ENCODE measurements around the gene METTL3. TPM values are rescaled to one million over a fixed set of nuclear protein-coding genes. Genes with fewer than 3 reads are reported as not detected.
"Not testable (repeated sequence)": the region's sequence is repeated elsewhere in the genome, so short reads cannot be mapped to it uniquely, and the experiment has no call there.

The METTL3 gene
- total RNA-seq = 56.0 and 87.3 TPM in 2 replicates

DNA sequence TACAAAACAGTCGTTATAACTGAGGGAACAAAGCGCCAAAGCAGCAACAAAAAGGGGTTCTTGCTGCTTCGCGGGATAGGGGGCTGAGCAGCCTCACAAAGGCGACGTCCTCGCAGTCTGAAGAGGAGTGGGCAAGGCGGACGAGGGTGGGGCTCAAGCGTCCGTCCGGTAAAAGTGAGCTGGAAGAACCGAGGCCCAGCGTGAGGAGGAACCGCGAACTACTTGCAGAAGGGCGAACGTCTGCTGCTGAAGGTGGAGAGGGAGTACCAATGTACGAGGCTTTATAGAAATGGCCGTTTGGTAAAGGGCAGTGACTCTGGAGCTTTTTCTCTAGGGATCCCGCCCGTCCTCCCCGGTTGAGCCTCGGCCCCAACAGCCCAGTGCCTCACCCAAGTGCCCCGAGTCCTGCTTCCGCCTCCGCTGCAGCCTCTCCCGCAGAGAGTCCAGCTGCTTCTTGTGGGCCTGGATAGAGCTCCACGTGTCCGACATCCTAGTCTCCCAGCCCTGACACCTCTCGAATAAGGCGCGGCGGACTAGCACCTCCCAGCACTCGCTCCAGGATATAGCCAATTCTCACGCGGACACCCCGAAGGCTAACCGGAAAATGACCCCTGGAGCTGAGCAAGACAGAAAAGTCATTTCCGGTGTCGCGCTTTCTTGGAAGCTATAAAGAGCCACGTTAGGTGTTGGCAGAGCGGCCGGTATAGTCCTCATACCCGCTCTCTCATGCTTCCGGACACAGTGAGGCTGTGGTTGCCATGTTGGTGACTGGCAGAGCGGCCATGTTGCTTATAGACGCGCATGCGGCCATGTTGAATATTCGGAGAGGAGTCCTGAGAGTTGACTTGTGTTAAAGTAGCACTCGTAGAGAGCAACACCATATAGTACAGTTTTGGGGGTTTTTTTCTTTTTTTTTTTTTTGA is at the start of gene METTL3:
Gene METTL3, minus strand, starts transcription at position 606 of the 923 bp plus-strand sequence. Its CDS starts 117 bp downstream, at position 489.
- DNase-seq (ENCODE audit: low read depth, low spot score) = peak; percentile 99

DNA sequence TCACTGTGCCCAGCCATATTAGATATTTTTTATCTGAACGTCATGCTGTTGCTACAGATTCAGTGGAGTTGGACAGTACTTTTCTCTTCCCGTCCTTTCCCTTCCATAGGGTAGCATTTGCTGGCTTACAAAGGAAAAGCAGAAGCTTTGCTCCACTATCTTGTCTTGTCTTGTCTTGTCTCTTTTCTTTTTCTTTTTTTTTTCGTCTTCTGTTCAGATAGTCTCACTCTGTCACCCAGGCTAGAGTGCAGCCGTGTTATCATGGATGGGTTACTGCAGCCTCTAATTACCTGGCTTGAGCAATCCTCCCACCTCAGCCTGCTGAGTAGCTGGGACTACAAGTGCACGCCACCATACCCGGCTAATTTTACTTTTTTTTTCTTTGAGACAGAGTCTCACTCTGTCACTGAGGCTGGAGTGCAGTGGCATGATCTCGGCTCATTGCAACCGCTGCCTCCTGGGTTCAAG is 47.6 kb upstream of the METTL3 start:
- DNase-seq (ENCODE audit: low read depth, low spot score) = no peak

DNA sequence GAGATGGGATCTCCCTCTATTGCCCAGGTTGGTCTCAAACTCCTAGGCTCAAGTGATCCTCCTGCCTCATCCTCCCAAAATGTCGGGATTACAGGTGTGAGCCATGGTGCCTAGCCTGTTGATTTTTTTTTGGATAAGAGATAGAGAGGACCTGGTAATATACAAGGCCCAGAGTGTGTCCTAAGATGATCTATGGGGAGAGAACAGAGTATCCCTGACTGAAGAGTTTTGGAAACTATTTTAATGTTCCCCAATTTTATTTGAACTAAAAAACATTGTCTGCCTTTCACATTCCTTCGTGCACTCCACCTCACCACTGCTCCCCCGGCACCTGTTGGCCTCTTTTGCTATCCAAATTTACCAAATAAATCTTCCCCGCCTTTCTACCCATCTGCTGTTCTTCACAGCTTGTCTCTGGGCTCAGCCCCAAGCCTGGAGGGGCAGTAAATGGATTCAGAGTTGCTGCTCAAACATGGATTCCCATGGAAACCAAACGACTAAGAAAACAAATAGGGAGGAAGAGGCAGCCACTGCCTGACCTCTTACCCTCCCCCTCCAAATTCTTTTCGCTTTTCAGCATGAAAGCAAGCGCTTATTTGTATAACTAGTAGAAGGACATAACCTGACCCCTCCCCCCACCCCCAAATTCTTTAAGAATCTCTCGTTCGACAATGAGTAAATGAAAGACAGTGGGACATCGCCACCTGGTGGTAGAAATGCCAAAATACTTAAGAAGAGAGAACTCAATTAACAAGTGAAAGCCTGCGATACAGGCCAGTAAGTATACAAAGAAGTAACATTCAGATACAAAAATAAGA is 46.2 kb upstream of the METTL3 start:
- DNase-seq (ENCODE audit: low read depth, low spot score) = peak; percentile 56

DNA sequence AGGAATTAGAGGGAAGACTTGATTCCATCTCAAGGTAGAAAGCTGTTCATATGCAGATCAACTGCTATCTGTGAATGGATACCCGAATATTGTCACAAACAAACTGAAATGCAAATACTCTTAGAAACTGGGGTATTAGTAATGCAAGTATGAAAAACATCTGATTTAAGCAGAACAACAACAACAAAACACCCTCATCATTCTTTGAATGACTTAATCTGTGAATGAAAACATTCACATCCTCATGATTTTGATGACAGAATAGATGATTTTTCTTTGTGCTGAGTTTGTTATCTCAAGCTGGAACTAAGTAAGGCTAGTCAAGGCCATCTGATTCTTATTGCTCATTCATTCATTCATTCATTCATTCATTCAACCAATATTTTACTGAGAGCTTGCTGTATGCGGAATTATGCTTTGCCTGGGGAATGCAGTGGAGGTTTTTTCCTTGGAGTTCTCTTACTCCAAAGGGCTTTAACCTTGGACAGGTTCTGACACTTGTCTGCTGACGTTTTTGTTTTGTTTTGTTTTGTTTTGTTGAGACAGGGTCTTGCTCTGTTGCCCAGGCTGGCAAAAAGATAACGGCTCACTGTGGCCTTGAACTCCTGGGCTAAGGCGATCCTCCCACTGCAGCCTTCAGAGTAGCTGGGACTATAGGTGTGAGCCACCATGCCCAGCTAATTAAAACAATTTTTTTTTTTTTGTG is 45.4 kb upstream of the METTL3 start:
- DNase-seq (ENCODE audit: low read depth, low spot score) = no peak

DNA sequence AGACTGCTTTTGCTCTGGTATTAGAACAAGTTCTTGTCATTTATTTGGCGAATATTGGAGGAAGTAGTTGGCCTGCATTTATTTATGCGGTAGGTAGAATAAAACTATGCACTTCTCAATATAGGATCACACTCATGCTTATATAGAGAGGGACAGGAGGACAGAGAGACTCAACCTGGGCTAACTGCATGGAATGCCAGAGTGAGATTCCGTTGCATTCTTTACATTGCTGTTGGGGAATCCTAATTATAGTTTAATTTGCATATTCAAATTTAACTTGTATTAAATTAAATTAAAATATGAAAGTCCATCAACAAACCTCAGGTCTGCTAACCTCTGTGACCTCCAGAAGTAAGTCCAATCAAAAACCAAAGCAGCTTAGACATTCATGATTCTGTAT is 42.1 kb upstream of the METTL3 start:
- no peak for DNase-seq (ENCODE audit: low read depth, low spot score)

DNA sequence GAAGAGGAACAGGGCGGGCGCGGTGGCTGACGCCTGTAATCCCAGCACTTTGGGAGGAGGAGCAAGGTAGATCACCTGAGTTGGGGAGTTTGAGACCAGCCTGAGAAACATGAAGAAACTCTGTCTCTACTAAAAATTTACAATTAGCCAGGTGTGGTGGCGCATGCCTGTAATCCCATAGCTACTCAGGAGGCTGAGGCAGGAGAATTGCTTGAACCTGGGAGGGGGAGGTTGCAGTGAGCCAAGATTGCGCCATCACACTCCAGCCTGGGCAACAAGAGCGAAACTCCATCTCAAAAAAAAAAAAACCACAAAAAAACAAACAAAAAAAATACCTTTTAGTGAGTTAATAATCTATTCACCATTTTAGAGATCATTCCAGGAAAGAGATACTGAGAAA is 33.4 kb upstream of the METTL3 start:
- not testable (repeated sequence) for DNase-seq (ENCODE audit: low read depth, low spot score)

DNA sequence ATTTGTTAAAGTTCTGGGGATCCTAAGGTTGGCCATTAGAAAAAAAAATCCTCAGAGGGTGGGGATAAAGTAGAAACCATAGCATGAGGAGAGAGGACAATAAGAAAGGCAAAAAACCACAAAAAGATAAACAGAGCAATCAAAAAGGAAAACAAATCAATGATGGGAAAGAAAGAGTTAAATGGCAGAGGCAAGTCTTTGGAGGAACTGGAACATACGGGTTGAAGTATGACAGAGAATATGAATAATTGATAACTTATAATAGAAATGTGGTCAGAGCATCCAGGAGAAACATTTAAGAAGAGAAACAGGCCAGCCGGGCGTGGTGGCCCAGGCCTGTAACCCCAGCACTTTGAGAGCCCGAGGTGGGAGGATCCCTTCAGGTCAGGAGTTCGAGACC is 32.8 kb upstream of the METTL3 start:
- no peak for DNase-seq (ENCODE audit: low read depth, low spot score)

DNA sequence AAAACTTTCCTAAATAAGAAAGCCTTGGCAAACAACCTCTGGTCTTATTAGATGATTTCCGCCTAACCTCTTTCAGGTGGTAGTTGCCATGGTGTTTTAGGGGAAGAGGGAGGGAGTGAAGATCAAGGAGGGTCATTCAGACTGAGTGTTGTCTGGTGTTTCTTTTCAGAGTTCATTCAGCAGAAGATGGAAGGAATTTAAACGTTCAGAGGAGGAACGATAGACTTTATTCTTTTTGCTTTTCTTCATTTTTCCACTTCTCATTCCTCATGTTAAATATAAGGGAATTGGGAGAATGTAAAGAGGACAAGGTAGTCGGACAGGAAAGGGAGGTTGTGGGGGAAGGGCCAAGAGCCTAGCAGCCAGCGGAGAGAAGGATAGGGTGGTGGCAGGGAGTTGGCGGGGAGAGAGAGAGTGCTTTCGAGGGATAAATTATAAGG is 32.4 kb upstream of the METTL3 start:
- no peak for DNase-seq (ENCODE audit: low read depth, low spot score)

DNA sequence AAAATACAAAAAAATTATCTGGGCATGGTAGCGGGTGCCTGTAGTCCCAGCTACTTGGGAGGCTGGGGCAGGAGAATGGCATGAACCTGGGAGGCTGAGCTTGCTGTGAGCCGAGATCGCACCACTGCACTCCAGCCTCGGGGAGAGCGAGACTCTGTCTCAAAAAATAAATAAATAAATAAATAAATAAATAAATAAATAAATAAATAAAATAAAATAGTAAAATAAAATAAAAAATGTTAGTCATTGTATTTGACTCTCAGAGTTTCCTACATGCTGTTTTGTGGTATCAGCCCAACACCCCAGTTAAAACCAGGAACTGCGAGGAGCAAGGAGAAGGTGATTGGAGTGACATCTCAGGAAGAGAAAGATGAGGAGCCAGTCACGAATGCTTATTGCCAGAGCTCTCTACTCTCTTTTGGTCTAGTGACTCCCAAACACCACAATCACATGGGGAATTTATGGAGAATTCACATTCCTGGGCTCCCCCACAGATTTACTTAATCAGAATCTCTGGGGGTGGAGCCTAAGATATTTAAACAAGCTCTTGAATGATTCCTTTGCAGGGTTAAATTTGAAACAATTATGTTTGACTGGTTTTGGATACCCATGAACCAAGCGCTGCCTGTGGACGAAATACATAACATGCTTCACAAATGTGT is 30.4 kb upstream of the METTL3 start:
- DNase-seq (ENCODE audit: low read depth, low spot score) = no peak

DNA sequence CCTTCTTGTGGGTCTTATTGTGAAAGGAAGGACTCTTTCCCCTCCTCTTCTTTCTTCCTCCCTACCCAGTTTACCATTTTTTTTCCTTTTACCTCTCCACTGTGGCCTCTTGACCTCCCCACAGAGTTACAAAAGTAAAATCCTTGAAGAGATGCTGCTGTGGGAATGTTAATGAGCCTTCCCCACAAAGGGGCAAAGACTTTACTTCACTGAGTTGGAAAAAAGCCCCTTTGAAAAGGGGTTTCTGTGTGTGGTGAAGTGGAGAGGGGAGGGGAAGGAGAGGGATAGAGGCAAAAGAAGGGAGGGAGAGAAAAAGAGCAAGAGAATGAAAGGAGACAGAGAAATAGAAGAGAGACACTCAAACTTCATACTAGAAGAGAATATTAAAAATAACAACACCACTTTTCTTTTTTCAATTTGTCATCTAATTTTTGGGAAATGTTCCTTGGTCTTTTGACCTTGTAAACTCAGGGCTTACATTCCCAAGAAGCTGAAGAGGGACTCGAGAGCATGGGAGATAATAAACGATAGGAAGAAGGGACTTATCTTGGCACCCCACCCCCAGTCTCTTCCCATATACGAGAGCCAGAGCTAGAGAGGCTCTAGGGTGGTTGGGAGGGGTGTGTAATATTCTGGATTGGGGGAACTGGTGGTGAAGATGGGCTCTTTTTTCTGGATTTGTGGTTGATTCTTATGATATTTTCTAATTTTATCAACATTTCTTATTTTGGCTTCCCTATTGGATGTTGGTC is 28.2 kb upstream of the METTL3 start:
- no peak for DNase-seq (ENCODE audit: low read depth, low spot score)

DNA sequence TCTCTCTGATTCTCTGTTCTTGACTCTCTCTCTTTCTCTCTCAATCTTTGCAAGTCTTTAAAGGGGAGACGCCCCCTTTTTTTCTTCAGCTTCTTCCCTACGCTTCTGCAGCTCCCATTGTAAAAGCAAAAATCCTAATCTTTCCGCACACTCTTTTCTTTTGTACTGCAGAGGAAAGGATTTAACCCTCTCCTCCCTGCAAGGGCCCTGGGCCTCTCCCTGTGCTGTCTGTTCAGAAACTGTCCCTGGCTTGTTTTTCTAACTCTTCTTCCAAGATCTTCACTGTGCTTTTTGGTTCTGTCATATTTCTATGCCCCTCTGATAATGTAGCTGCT is 25.9 kb upstream of the METTL3 start:
- DNase-seq (ENCODE audit: low read depth, low spot score) = no peak

DNA sequence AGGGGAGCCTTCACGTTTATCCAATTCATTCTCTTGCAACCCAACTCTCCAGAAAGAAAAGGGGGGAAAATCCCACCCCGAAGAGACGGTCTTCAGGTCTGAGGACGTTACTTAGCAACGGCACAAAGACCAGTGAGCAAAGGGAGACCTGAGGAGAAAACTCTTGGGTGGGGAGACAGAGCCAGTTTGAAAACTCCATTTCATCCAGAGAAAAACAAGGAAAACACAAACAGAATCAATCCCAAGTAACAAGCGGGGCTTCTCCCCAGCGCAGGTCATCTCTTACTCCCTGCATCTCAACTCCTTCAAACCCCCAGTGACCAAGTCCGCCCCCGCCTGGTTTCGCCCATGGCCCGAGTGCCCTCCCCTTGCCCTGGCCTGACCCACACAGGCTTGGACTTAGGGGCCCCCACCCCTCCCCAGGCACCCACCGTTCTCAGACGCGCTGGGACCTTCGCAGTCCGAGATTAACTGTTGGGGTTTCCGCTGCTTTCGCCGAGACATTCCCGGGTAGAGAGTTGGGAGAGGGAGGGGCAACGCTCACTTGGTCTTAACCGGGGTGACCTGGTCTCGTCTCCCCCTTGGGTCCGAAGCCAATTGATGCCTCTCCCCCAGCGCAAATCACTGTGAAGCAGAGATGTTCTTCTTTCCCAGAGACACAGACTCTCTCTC is 25.4 kb upstream of the METTL3 start:
- DNase-seq (ENCODE audit: low read depth, low spot score) = no peak

DNA sequence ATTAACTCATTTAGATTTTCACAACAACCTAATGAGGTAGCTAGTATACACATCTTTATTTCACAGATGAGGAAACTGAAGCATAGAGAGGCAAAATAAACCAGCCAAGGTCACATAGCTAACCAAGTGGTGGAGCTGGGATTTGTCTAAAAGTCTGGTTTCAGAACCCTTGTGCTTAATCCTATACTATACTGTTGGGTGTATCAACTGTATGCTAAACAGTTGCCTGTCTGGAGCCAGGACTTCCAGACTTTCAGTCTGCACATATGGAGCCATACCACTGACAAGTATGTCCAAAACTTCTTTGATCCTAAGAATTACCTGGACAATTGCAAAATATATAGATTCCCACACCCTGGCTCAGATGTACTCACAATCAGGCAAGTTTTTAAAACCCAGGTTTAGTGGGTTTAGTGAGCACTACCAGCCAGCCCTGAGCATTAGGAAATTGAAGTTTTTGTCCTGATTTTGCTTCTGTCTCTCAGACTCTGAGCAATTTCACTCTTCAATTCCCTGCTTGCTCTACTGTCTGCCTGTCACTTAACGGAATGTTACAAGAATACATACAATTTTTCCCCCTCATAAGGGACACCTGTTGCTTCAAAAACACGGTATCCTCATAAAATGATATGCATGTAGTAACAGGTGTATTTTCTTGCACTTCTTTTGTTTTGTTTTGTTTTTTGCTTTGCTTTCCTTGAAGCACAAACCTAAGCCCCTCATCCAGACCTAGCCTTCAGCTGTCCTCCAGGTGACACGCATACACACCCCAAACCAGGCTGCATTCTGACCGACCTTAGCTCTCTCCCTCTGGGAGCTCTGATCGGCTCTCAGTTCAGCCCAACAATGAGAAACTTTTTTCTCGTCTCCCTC is 24.6 kb upstream of the METTL3 start:
- no peak for DNase-seq (ENCODE audit: low read depth, low spot score)

DNA sequence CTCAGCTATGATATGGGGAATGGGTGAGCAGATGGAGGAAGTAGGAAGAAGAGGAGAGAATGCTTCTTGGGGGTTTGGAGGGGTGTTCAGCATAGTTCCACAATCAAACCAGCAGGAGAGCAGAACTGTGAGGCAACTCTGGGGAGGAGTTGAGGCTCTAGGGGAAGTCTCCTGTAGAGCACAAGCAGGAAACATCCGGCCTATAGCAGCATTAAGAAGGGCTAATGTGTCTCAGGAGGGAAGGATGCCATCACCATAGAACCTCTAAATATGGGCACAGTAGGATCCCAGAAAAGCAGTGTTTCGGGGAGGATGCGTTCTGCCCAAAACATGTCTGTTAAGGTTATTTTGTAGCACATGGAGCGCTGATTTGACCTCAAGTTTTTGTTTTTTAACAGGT is 23.4 kb upstream of the METTL3 start:
- DNase-seq (ENCODE audit: low read depth, low spot score) = no peak

DNA sequence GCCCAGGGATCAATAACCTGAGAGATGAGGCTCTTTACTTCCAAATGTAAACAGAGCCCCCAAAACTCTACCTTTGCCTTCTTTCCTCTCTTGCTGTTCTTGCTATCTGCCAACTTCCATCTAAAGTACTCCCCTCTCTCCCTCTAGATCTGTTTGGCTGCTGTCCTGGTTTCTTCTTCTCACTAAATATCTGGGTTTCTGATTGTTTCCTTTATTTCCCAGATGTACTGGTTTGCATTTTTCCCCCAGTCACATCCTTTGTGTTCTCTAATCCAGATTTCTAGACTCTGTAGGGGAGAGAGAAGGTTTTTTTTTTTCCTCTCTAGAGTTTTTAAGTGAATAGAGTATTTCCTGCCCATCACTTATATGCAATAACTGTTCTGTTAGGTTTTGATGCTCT is 22.2 kb upstream of the METTL3 start:
- no peak for DNase-seq (ENCODE audit: low read depth, low spot score)

DNA sequence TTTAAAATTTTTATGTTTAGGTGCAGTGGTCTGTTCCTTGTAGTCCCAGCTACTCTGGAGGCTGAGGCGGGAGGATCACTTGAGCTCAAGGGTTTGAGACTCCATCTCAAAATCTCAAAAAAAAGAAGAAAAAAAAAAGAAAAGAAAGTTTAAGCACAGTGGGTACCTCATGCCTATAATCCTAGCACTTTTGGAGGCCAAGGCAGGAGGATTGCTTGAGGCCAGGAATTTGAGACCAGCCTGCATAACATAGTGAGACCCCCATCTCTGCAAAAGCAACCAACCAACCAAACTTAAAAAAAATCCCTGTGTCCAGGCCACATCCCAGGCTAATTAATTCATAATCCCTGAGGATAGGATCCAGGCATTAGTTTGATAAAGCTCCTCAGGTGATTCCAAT is 18.4 kb upstream of the METTL3 start:
- DNase-seq (ENCODE audit: low read depth, low spot score) = no peak

DNA sequence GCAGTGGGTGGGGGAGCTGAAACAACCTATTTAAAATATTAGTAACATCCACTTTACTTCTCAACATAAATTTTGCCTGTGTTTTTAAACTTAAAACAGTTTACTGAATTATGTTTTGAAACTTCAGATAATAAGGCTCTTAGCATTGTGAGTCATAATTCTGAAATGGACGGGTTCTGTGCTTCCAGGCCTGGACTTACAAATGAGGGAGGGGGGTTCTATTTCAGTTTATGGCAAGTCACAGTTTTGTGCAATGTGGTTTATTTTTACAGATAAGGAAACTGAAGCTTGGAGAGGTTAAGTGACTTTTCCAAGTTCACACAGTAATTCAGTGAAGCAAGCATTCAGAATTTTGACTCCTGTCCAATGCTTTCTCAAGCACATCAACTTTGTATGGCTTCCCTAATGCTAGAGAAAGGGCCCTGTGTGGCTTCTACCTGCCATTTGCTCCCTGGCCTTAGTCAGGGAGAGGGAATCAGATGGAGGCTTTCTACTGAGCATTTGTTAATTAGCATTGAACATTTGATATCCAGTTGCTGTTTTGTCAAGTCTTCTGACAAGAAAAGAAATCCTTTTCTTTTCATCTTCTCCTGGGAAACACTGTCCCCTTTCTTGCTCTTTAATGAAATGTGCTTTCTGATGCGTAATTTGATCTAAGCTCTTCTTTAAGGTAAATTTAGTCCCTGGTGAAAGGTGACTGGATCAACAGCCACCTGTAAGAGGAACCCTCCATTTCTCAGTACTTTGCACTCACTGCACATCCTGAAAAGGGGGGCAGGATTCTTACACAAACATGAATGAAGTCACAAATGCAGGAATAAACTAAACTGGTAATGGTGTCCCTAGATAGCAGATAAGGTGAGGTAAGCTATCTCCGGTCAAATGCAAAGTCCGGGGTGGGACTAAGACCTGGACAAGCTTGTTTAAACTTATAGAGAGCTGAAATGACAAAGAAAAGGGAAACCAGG is 17.5 kb upstream of the METTL3 start:
- no peak for DNase-seq (ENCODE audit: low read depth, low spot score)

DNA sequence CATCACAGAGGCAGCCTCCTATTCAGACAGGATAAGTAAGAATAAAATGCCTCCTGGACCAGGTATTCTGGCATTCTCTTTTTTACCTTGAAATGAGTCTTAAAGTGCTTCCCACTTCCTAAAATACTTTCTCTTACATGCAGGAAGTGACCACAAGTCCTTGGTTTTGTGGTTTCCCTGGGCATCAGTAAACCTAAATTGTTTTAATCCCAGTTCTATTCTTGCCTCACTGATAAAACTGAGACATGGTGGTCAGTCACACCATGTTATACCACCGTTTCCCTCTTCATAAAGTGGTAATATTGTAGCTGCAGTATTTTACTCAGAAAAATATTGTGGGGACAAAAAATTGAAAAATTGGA is 16.2 kb upstream of the METTL3 start:
- DNase-seq (ENCODE audit: low read depth, low spot score) = no peak
